ENCODE measurements around the gene MSANTD2.

- TF ChIP-seq POLR2A (IDR thresholded peaks at IDR 0.05; ENCODE audit: low read length) (no peak), GATA1 (IDR thresholded peaks at IDR 0.05; ENCODE audit: low read depth, low read length) (no peak)
These were observed 51.5 kb downstream of the MSANTD2 start for GRCh38 chr11:124748481-124749343.

All from erythroblast (primary cell).